HepG2 (cell line): ENCODE results near the gene CLCN2. TPM values are rescaled to one million over a fixed set of nuclear protein-coding genes. Genes with fewer than 3 reads are reported as not detected.
A peak's percentile ranks its signal among the peaks of the same experiment; 100 is the strongest.

Source experiments
- ATAC-seq: fragments of 200-7000 bp; cut with Tn5 transposase; 3 replicates; pipeline ENCODE4 v1.9.1; 2020; ENCODE audit warnings: mild to moderate bottlenecking, moderate library complexity
- BruUV-seq: library from RNA; stranded (reverse); fragments of 400-500 nt; replicated peaks from 2 replicates; lab custom pipeline; 2021; lab: Mats Ljungman, UMichigan
- CTCF ChIA-PET: fragments of 300-600 bp; formaldehyde crosslinking; extraction: SDS; loops from one replicate; lab custom pipeline; 2021; ENCODE audit warnings: low total read pairs, inconsistent platforms, low intra/inter-chr PET ratio; lab: Yijun Ruan, JAX
- POLR2A ChIA-PET: fragments of 350-600 bp; sonication (Branson Sonifier 250); formaldehyde crosslinking; loops from one replicate; lab custom pipeline; 2020; ENCODE audit warnings: antibody characterized with exemption, inconsistent platforms; lab: Yijun Ruan, JAX
- DNase-seq: peaks from one replicate; pipeline ENCODE4 v3.0.0-alpha.2; 2015; ENCODE audit warnings: low spot score
- FAIRE-seq: peaks from 3 replicates; lab custom pipeline; 2011; peaks lifted over from hg19 to GRCh38; lab: Jason Lieb, UNC
- H2AFZ ChIP-seq: one replicate; pipeline ENCODE4 v1.6.1; 2011; ENCODE audit warnings: low read length, inconsistent platforms
- H3K27ac ChIP-seq: fragments of 300-600 bp; 3 replicates; pipeline ENCODE4 v1.8.0; 2011; ENCODE audit warnings: mixed run types, mild to moderate bottlenecking, mixed read lengths, low read length, inconsistent platforms; ENCODE audit not compliant: insufficient read depth; ENCODE audit errors: extremely low read length
- H3K27me3 ChIP-seq, 2 experiments: fragments of 200-600 bp in 1 of 2; 2 replicates in 1 of 2; 3 replicates in 1 of 2; pipeline versions ENCODE4 v1.6.0 to v1.8.0; 2011; ENCODE audit warnings: low read length in 2 of 2, mild to moderate bottlenecking in 2 of 2, moderate library complexity in 2 of 2, inconsistent platforms in 1 of 2; ENCODE audit not compliant: insufficient read depth in 2 of 2, control insufficient read depth in 1 of 2
- H3K36me3 ChIP-seq, 2 experiments: fragments of 200-600 bp in 1 of 2; replicated peaks in 1 of 2; 2 replicates in 1 of 2; 3 replicates in 1 of 2; pipeline versions ENCODE4 v1.5.1 to v1.8.0; 2011; ENCODE audit warnings: low read length in 2 of 2, inconsistent platforms in 1 of 2; ENCODE audit not compliant: insufficient read depth in 2 of 2, control insufficient read depth in 1 of 2
- H3K4me1 ChIP-seq: 2 replicates; pipeline ENCODE4 v1.5.1; 2012; ENCODE audit warnings: low read length, inconsistent platforms; ENCODE audit not compliant: insufficient read depth
- H3K4me2 ChIP-seq: 2 replicates; pipeline ENCODE4 v1.6.0; 2011; ENCODE audit warnings: low read depth, low read length, inconsistent platforms
- H3K4me3 ChIP-seq, 3 experiments: fragments of 200-600 bp in 1 of 3; sonication (generic), shearing (Covaris generic) in 1 of 3; replicated peaks in 1 of 3; 2 replicates each; pipeline ENCODE4 v1.5.1; 2011 to 2016; ENCODE audit warnings: low read length in 3 of 3, inconsistent platforms in 2 of 3, low read depth in 2 of 3, mild to moderate bottlenecking in 2 of 3, control low read depth in 1 of 3, mixed read lengths in 1 of 3; ENCODE audit not compliant: insufficient read depth in 1 of 3
- H3K79me2 ChIP-seq: one replicate; pipeline ENCODE4 v1.6.1; 2011; ENCODE audit warnings: low read length, inconsistent platforms; ENCODE audit not compliant: insufficient read depth
- H3K9ac ChIP-seq: 2 replicates; pipeline ENCODE4 v1.6.0; 2011; ENCODE audit warnings: mild to moderate bottlenecking, low read depth, low read length, inconsistent platforms; ENCODE audit not compliant: insufficient read depth
- H3K9me3 ChIP-seq: 2 replicates; pipeline ENCODE4 v1.5.1; 2012; ENCODE audit warnings: mild to moderate bottlenecking, low read length
- H4K20me1 ChIP-seq: 2 replicates; pipeline ENCODE4 v1.6.0; 2011; ENCODE audit warnings: inconsistent platforms, mild to moderate bottlenecking, low read length, moderate library complexity; ENCODE audit not compliant: insufficient read depth
- EHMT2 ChIP-seq: fragments of 200-600 bp; sonication (generic); IDR thresholded peaks from 2 replicates; pipeline ENCODE4 v1.7.0; 2017; ENCODE audit warnings: antibody characterized with exemption, low read depth, low read length, borderline replicate concordance
- HDAC1 ChIP-seq: sonication (generic); formaldehyde crosslinking; IDR thresholded peaks from 2 replicates; pipeline ENCODE4 v1.5.1; 2020; ENCODE audit warnings: mild to moderate bottlenecking, missing genetic modification reagents
- HNRNPL ChIP-seq: fragments of 200-400 bp; formaldehyde crosslinking; IDR thresholded peaks from 2 replicates; pipeline ENCODE4 v1.6.1; 2017; ENCODE audit warnings: mild to moderate bottlenecking, low read depth, low read length
- HOXA9 ChIP-seq: sonication (generic); formaldehyde crosslinking; IDR thresholded peaks from 2 replicates; pipeline ENCODE4 v1.8.1; 2022; ENCODE audit warnings: missing genetic modification reagents, mild to moderate bottlenecking, moderate library complexity, borderline replicate concordance
- JUN ChIP-seq: sonication (generic); formaldehyde crosslinking; IDR thresholded peaks from 2 replicates; pipeline ENCODE4 v1.4.0; 2020; ENCODE audit warnings: mild to moderate bottlenecking, missing genetic modification reagents
- POLR2A ChIP-seq, 2 experiments: IDR thresholded peaks; 2 replicates each; pipeline ENCODE4 v1.6.1; 2011; ENCODE audit warnings: low read depth in 2 of 2, low read length in 2 of 2, mild to moderate bottlenecking in 1 of 2, moderate library complexity in 1 of 2; ENCODE audit not compliant: insufficient read depth in 1 of 2
- POLR2AphosphoS5 ChIP-seq: IDR thresholded peaks from 2 replicates; pipeline ENCODE4 v1.6.1; 2012; ENCODE audit warnings: low read depth, low read length
- POLR2G ChIP-seq: fragments of 200-400 bp; formaldehyde crosslinking; IDR thresholded peaks from 2 replicates; pipeline ENCODE4 v1.6.1; 2018; ENCODE audit warnings: mild to moderate bottlenecking, low read depth, low read length, moderate library complexity
- SMC3 ChIP-seq: IDR thresholded peaks from 2 replicates; pipeline ENCODE4 v1.6.1; 2011; ENCODE audit warnings: low read length, improper control_type of control experiment
- USF2 ChIP-seq, 2 experiments: sonication (generic) in 1 of 2; formaldehyde crosslinking in 1 of 2; IDR thresholded peaks; 2 replicates each; pipeline versions ENCODE4 v1.5.1 to v1.6.1; 2011 to 2020; ENCODE audit warnings: borderline replicate concordance in 1 of 2, low read depth in 1 of 2, low read length in 1 of 2, mild to moderate bottlenecking in 1 of 2, missing genetic modification reagents in 1 of 2, moderate library complexity in 1 of 2
- ZKSCAN1 ChIP-seq: fragments of 150-350 bp; IDR thresholded peaks from 2 replicates; pipeline ENCODE4 v1.6.1; 2014; ENCODE audit warnings: low read length
- ZNF557 ChIP-seq: sonication (generic); formaldehyde crosslinking; IDR thresholded peaks from 2 replicates; pipeline ENCODE4 v1.4.0; 2020; ENCODE audit warnings: missing genetic modification reagents
- WGBS: methylation state at CpG from one replicate; pipeline ENCODE4 v1.1.6; 2017; ENCODE audit warnings: low lambda C conversion rate; 5-methylcytosine and 5-hydroxymethylcytosine counted together
- in situ Hi-C: cut with HindIII; loops from 2 replicates; pipeline ENCODE4 v1.10.0; 2017; ENCODE audit warnings: low pct_unique_long_range_greater_than_20kb; ENCODE audit not compliant: extremely low pct_ligation_motif_present
- intact Hi-C: fragments of 100-400 bp; cut with micrococcal nuclease; formaldehyde crosslinking; loops from one replicate; pipeline ENCODE4 v1.10.0; 2022; ENCODE audit not compliant: unreplicated experiment
- polyA plus RNA-seq, 8 experiments: library from polyadenylated mRNA; depleted of rRNA in 3 of 8; stranded (reverse) in 7 of 8; unstranded in 1 of 8; fragments of >200 nt; fragmentation: Illumina TruSeq in 4 of 8; extraction: Trizol in 4 of 8; gene quantifications; 2 replicates each; pipeline versions ENCODE4 v1.2.1 to v1.2.3, GENCODE V29; 2011 to 2016; ENCODE audit warnings: low read depth in 4 of 8, missing spikeins in 1 of 8, mixed read lengths in 1 of 8; ENCODE audit not compliant: insufficient read depth in 1 of 8
- total RNA-seq, 5 experiments: library from RNA; depleted of rRNA; stranded (reverse); fragments of >200 nt; fragmentation: Illumina TruSeq; extraction: Trizol; gene quantifications; 2 replicates each; pipeline ENCODE4 v1.2.3, GENCODE V29; 2016; ENCODE audit warnings: low read depth in 1 of 5
- TF ChIP-seq, protein P1 (sequence below): sonication (generic); formaldehyde crosslinking; IDR thresholded peaks from 2 replicates; pipeline ENCODE4 v1.8.0; 2022; ENCODE audit warnings: missing genetic modification reagents, mild to moderate bottlenecking, moderate library complexity, borderline replicate concordance

CLCN2 gene
- total and polyA plus RNA-seq, 2 of the 13 experiments (the other 11 are each of a cell fraction or from before 2014, with no cell fraction given) = 11.4 to 13.5 TPM

DNA sequence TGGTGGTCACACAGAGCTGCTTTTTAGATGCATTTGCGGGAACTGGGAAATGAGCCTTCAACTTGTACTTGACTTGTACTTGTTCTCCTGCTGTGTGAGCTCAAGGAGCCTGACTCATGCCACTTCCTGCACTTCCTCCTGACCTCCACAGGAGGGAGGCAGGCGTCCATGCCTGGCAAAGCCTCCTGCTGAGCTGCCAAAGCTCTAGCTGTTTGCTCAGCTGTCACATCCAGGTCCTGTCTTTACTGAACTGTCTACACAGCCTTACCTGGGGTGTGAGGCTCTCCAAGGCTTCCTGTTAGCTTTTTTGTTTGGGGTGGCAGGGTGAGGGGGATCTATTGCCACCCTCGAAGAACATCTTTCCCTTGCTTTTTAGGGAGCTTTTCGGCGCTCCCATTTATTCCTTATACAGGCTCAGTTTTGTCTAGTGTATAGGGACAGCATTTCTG, 10.2 kb upstream of the CLCN2 start (continued):
- TF ChIP-seq POLR2AphosphoS5 (0 out of 2 replicates have a peak, but pooled peaks have one; percentile 32), HNRNPL (no peak), JUN (CRISPR knock-in tag) (no peak), EHMT2 (no peak), HDAC1 (CRISPR knock-in tag) (peak; percentile 67; the same call in 1 of the 2 replicates), SMC3 (peak; percentile 97)

GRCh38 chr3:184368586-184369183, 7.3 kb upstream of the CLCN2 start:
- ATAC-seq (no peak), FAIRE-seq (no peak)
- BruUV-seq = no TSS peak

More at GRCh38 chr3:184368586-184369183, 7.3 kb upstream of the CLCN2 start:
- H4K20me1 ChIP-seq = peaks cover 17% of the 10 kb centered on the region
- peaks cover 22 to 46% of the 10 kb centered on the region in 2 experiments for H3K36me3 ChIP-seq
- H3K27me3 ChIP-seq = no peaks in the 10 kb centered on the region
- no peak overlapping the region for H3K9ac ChIP-seq
- peaks cover 14% of the 10 kb centered on the region for H3K79me2 ChIP-seq
- H3K4me1 ChIP-seq = peaks cover 51% of the 10 kb centered on the region
- CTCF ChIA-PET = no interaction called here
- no peaks in the 10 kb centered on the region for H3K9me3 ChIP-seq
- no peak overlapping the region for H3K4me3 ChIP-seq
- H3K4me2 ChIP-seq = no peak overlapping the region
- POLR2A ChIA-PET = interaction anchor here (0.5 to 3.0 kb wide), 4 partner anchors 9 to 146 kb away, joined by 3 to 13 read pairs (median 6); no protein-coding TSS in a partner anchor
- intact Hi-C loops = no loop called here
- no peak for DNase-seq
- H2AFZ ChIP-seq = no peak overlapping the region
- WGBS = 94% methylated on average over 3 of the region's 3 CpGs
- in situ Hi-C loops = no loop called here
- H3K27ac ChIP-seq = no peak overlapping the region
- no peak for TF ChIP-seq ZNF557 (CRISPR knock-in tag)
- no peak for TF ChIP-seq HOXA9
- peak in 1 of 2 experiments; percentile 45; a peak in 1 of 4 replicates for TF ChIP-seq POLR2A (IDR thresholded peaks at IDR 0.05; ENCODE audit: insufficient read depth in 1 of 2, low read depth in 2 of 2, low read length in 2 of 2)
- peak; percentile 44; the same call in 1 of the 2 replicates for TF ChIP-seq POLR2G
- TF ChIP-seq, protein P1, sequence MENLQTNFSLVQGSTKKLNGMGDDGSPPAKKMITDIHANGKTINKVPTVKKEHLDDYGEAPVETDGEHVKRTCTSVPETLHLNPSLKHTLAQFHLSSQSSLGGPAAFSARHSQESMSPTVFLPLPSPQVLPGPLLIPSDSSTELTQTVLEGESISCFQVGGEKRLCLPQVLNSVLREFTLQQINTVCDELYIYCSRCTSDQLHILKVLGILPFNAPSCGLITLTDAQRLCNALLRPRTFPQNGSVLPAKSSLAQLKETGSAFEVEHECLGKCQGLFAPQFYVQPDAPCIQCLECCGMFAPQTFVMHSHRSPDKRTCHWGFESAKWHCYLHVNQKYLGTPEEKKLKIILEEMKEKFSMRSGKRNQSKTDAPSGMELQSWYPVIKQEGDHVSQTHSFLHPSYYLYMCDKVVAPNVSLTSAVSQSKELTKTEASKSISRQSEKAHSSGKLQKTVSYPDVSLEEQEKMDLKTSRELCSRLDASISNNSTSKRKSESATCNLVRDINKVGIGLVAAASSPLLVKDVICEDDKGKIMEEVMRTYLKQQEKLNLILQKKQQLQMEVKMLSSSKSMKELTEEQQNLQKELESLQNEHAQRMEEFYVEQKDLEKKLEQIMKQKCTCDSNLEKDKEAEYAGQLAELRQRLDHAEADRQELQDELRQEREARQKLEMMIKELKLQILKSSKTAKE (CRISPR knock-in tag) = no peak
- no peak for TF ChIP-seq USF2 (IDR thresholded peaks at IDR 0.05; ENCODE audit: low read depth, low read length)
- no peak for TF ChIP-seq USF2 (CRISPR knock-in tag; IDR thresholded peaks at IDR 0.05; ENCODE audit: borderline replicate concordance)
- no peak for TF ChIP-seq ZKSCAN1
